HG02840 (cell line): ENCODE results near the gene MIEF2.

Experiments
- ATAC-seq: cut with Tn5 transposase; IDR thresholded peaks from one replicate; pipeline ENCODE4 v1.9.1; 2021; ENCODE audit warnings: mild to moderate bottlenecking, moderate library complexity, moderate number of reproducible peaks; ENCODE audit not compliant: unreplicated experiment, low FRiP score

The MIEF2 gene

DNA sequence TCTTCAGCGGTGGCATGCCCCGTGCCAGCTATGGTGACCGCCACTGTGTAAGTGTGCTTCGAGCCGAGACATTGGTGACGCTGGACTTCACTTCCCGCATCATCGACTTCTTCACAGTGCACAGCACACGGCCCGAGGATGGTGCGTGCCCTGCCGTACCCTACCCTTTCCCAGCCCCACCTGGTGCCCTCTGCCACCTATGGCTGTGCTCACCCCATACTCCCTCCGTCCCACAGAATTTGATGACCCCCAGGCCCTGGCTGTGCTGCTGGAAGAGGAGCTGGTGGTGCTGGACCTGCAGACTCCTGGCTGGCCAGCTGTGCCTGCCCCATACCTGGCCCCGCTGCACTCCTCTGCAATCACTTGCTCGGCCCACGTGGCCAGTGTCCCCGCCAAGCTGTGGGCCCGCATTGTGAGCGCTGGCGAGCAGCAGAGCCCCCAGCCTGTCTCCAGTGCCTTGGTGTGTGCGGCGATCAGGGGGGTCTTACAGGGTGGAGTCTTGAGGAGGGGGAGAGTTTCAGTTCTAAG, 25.5 kb upstream of the MIEF2 start:
- no peak for ATAC-seq

- ATAC-seq = no peak
Observed at GRCh38 chr17:18235743-18236256, 24.7 kb upstream of the MIEF2 start.

DNA sequence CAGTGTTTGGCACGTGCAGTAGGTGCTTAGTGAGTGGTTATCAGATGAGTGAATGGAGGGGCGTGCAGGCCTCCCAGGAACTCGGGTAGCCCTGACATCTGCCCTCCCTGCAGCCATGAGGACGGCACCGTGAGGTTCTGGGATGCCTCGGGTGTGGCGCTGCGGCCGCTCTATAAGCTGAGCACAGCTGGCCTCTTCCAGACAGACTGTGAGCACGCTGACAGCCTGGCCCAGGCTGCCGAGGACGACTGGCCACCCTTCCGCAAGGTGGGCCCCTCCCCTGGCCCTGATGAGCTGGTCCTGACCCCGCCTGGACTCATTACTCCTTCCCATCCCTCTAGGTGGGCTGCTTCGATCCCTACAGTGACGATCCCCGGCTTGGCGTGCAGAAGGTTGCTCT, 24.0 kb upstream of the MIEF2 start:
- ATAC-seq = no peak

DNA sequence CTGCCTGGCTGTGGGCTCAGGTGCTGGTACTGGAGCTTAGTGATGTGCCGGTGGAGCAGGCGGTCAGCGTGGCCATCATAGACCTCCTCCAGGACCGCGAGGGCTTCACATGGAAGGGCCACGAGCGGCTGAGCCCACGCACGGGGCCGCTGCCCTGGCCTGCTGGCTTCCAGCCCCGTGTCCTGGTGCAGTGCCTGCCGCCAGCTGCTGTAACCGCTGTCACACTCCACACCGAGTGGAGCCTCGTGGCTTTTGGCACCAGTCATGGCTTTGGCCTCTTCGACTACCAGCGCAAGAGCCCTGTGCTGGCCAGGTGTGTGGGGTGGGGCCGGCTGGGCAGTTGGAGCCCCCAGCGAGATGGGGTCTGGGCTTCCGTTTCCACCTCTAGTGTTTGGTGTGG, 23.0 kb upstream of the MIEF2 start:
- no peak for ATAC-seq

GRCh38 chr17:18238299-18238698, 22.2 kb upstream of the MIEF2 start:
- no peak for ATAC-seq

GRCh38 chr17:18240449-18240848, 20.0 kb upstream of the MIEF2 start:
- ATAC-seq = no peak

DNA sequence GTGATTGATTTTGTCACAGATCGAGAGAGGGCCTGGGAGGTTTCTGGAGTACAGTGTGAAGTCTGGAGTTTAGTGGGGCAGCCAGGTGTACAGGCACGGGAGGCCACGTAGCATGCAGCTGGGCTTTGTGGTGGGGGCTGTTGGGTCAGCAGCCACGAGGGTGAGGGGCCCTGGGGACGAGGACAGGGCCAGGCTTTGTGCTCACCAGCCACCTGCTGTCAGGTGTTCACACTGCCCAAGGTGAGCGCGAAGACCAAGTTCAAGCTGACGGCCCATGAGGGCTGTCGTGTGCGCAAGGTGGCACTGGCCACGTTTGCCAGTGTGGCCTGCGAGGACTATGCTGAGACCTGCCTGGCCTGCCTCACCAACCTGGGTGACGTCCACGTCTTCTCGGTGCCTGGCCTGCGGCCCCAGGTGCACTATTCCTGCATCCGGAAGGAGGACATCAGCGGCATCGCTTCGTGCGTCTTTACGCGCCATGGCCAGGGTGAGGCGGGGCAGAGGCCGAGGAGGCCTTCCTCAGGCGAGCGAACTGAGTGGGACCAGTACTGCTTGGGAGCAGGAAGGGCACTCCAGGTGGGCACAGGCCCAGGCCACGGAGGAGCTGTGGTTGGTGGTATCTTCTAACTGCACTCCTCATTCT, 19.1 kb upstream of the MIEF2 start:
- no peak for ATAC-seq

GRCh38 chr17:18245038-18245776, 15.3 kb upstream of the MIEF2 start:
- ATAC-seq = no peak

DNA sequence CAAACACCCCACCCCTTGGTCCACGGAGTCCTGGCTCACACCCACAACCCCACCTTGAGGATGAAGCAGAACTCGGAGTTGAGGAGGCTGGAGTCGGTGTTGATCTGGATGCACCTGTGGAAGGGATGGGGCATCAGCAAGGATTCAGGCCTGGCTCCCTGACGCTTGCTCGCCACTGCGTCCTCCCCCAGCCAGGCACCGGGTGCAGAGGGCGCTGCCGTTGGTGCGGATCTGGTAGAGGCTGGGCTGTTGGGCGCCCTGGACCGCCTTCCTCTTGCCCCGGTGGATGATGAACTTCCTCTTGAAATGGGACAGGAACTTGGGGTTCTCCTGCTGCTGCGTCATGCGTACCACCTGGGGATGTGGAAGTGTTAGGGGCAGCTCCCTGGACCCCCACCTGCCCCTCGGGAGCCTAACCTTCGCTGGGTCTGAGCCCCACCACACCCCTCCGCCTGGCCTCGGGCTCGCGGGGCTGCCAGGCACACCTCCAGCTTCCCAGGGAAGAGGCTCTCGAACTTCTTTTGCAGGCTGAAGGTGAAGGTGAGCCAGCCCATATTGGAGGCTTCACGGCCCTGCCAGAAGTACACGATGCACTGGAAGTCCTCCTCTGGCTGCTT, 14.2 kb upstream of the MIEF2 start:
- ATAC-seq = no peak

DNA sequence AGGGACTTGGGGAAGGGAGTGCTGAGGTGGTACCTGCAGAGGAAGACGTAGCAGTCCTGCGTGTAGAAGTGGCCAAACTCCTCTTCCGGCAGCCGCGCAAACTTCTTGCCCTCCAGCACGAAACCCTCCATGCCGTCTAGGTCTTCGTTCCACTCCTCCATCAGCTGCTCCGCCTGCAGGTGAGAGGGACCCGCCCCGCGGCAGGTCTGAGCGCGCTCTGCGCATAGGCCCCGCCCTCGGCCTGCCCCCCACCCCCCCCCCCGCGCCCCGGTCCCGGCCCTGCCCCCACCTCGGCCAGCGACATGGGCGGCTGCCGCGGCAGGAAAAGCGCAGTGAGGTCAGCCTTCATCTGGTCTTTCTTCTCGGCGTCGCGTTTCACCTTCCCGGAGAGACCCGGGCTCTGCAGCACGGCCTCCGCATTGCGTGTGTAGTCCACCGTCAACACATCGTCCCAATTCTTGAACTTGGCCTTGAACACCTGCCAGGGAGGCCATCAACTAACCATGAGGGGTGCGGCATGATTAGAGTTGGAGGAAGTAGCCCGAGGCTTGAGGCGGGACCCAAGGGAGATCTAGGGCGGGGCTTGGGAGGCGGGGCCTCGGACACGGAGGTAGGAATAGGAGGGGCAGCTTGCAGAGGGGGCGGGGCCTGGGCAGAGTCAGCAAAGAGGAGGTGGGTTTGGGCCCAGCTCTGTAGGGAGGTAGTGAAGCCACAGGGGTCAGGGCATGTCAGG, 13.4 kb upstream of the MIEF2 start:
- ATAC-seq = no peak

GRCh38 chr17:18247613-18248001, 12.9 kb upstream of the MIEF2 start:
- ATAC-seq = no peak

DNA sequence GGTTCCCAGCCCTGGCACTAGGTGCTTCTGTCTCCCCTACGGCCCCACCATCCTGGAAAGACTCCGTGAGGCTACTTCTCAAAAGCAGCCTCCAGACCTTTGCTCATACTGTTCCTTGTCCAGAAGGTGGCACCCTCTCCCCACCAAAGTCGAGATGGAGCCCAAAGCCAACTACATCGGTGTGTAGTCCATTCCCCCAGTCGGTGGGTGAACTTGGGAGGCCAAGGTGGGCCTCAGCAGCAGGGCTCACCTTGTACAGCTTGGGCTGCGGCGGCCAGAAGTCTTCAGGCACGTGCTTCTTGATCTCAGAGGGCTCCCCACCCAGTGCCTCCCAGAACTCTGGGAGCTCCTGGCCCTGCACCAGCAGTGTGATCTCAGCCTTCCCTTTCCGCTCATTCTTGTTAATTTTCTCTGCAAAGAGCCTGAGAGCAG, 12.1 kb upstream of the MIEF2 start:
- no peak for ATAC-seq

DNA sequence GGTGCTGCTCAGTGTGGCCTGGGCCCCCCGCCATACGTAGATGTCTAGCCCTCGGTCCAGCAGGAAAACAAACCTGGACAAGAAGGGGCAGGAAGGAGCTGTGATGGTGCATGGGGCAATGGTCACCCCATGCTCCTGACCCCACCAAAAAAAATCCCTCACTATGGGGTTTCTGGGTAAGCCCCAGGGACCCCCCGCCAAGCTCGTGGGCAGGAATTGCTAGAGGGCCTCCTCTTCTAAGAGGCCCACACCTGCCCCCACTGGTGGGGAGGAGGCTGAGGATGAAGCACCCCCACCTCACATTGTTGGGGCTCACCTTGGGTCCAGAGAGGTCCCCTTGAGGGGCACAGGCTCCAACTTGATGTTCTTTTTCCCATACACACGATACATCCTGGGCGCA, 11.7 kb upstream of the MIEF2 start:
- ATAC-seq = no peak

- ATAC-seq = no peak
Observed at GRCh38 chr17:18250259-18250658, 10.2 kb upstream of the MIEF2 start.

DNA sequence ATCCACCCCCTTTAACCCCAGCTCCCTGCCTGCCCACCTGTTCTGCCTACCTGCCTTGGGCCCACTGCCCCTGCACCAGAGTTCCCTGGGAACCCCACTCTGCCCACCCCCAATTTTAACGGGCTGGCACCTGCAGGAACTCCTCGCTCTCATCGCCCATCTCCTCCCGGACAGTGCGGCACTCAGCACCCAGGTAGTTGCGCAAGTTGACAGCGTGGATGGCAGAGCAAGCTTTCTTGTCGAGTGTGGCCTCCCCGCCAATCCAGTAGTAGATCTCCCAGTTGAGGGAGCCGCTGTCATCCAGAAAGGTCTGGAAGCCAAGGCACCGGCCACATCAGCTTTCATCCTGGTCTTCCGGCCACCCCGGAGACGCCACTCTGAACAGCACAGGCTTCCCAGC, 9.8 kb upstream of the MIEF2 start:
- no peak for ATAC-seq

GRCh38 chr17:18251204-18251603, 9.3 kb upstream of the MIEF2 start:
- ATAC-seq = no peak

DNA sequence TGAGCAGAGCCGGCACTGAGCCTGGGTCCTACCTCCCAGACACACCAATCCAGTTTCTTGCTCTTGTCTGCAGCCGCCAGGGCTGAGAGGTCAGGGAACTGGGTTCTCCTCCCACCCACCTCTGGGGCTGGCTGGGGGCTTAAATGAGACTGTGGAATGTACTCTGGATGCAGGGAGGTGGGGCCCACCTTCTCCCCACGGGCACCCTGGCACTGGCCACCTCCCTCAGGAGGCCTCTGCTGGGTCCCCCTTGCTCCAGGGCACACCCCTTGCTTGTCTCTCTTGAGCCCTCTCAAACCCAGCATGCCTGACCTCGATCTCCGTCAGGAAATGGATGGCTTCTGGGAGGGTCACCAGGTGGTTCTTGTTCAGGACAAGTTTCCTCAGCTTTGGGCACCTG, 8.3 kb upstream of the MIEF2 start:
- ATAC-seq = no peak

DNA sequence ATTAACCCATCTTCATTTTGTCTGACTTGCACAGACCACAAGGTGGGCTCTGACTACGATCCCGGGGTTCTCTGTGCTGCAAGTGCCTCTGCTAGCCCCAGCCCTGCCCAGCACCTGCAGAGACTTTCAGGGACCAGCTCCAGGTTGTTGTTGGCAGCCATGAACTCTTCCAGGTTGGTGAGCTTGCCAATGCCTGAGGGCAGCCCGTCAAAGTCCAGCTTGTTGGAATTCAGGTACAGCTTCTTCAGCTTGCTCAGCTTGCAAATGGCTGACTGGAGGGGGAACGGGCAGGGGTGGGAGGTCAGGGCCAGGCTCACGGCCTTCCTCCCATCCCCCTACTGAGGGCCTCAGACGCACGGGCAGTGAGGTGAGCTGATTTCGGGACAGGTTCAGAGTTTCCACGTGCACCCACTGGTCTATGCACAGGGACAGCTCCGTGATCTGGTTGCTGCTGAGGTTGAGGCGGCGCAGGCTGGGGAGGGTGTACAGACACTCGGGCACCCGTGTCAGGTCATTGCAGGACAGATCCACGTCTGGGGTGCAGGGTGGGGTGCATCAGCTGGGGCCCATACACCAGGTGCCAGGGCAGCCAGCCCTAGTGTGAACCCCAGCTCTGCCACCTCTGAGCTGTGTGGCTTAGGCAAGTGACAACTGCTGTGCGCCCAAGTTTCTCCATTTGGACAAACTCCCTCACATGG, 7.1 kb upstream of the MIEF2 start:
- no peak for ATAC-seq

DNA sequence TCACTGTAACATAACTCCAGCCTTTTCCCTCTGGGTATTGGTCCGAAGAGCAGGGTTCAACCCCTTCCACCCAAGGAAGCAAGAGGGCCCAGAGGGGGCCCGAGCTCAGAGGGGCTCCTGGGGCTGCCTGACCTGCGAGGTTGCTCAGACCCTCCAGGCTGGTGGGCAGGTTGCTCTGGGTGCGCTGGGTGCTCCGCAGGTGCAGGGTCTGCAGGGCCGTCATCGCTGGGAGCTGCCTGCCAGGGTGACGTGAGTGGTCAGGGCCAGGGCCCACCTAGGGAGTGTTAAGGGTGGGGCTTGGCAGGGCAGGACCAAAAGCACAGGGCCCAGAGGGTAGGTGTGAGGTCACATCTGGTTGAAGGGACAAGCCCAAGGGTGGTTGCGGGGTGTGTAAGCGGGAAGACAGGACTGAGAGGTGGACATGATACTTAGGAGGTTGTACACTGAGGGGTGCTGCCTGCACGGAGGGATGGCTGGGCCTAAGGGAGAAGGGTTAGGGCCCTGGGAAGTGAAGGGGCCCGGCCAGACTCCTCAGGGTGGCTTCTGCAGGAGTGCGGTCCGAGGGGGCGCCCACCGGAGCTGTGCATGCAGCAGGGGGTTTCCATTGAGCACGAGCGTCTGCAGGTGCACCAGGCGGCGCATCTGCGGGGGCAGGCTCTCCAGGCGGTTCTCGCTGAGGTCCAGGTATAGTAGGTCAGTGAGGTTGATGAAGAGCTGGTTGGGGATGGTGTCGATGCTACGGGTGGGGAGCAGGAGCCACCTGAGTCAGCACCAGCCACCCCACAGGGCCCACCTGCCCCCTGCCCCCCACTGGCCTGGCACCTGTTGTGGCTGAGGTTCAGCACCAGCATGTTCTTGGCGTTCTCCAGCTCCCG, 6.3 kb upstream of the MIEF2 start:
- no peak for ATAC-seq
